Lung (tissue), 12 donors: ENCODE results near the gene KCNMA1. TPM values are rescaled to one million over a fixed set of nuclear protein-coding genes. Genes with fewer than 3 reads are reported as not detected.

Experiments used
- ATAC-seq: fragments of 200-7000 bp; cut with Tn5 transposase; one replicate; pipeline ENCODE4 v1.9.1; 2020; ENCODE audit warnings: moderate number of reproducible peaks; ENCODE audit not compliant: insufficient read depth, low FRiP score
- DNase-seq, 3 donors: peaks; one replicate each; pipeline ENCODE4 v3.0.0-alpha.2; 2013 to 2017
- H3K27ac ChIP-seq, 2 donors: one replicate each; pipeline ENCODE4 v1.5.1; 2013; ENCODE audit warnings: mild to moderate bottlenecking in 2 of 2, moderate library complexity in 2 of 2, control low read depth in 1 of 2, inconsistent platforms in 1 of 2, low read depth in 1 of 2, low read length in 1 of 2
- H3K27me3 ChIP-seq, 3 donors: one replicate each; pipeline ENCODE4 v1.5.1; 2013; ENCODE audit warnings: low read length in 2 of 3; ENCODE audit not compliant: control insufficient read depth in 3 of 3, insufficient read depth in 3 of 3
- H3K36me3 ChIP-seq, 4 donors: one replicate each; pipeline ENCODE4 v1.5.1; 2013; ENCODE audit warnings: low read length in 4 of 4, mild to moderate bottlenecking in 1 of 4, moderate library complexity in 1 of 4; ENCODE audit not compliant: control insufficient read depth in 4 of 4, insufficient read depth in 4 of 4
- H3K4me1 ChIP-seq, 5 donors: one replicate each; pipeline ENCODE4 v1.5.1; 2013; ENCODE audit warnings: low read length in 5 of 5, mild to moderate bottlenecking in 2 of 5, moderate library complexity in 1 of 5; ENCODE audit not compliant: control insufficient read depth in 5 of 5, insufficient read depth in 5 of 5
- H3K4me3 ChIP-seq: one replicate; pipeline ENCODE4 v1.5.1; 2013; ENCODE audit warnings: mild to moderate bottlenecking, control low read depth, moderate library complexity
- H3K9ac ChIP-seq, 2 donors: one replicate each; pipeline ENCODE4 v1.5.1; 2013; ENCODE audit warnings: low read length in 2 of 2, control low read depth in 1 of 2; ENCODE audit not compliant: insufficient read depth in 1 of 2
- H3K9me3 ChIP-seq, 4 donors: one replicate each; pipeline ENCODE4 v1.5.1; 2013; ENCODE audit warnings: low read length in 3 of 4, mild to moderate bottlenecking in 1 of 4, moderate library complexity in 1 of 4; ENCODE audit not compliant: control insufficient read depth in 4 of 4, insufficient read depth in 3 of 4
- CTCF ChIP-seq: IDR thresholded peaks from 2 replicates; pipeline ENCODE4 v1.5.1; 2012; ENCODE audit warnings: mild to moderate bottlenecking; ENCODE audit errors: control extremely low read depth, extremely low read depth
- WGBS, 2 donors: extraction: QIAGEN DNeasy Blood & Tissue Kit; methylation state at CpG; one replicate each; pipeline ENCODE4 v1.1.7; 2013; 5-methylcytosine and 5-hydroxymethylcytosine counted together
- polyA plus RNA-seq, 2 donors: library from polyadenylated mRNA; stranded (reverse); fragments of 200-250 nt; gene quantifications; one replicate each; pipeline ENCODE4 v1.2.1, GENCODE V29; 2013
- total RNA-seq, 2 donors: library from RNA; depleted of rRNA in 1 of 2; stranded (reverse); fragments of >200 nt in 1 of 2; gene quantifications; one replicate each; pipeline ENCODE4 v1.2.1, GENCODE V29; 2014 to 2021
- donor health status: control.
- donor health status: control.
- donor health status: Bipolar disorder and iron deficiency.
- donor health status: healthy.
- donor health status: DM: yes; HTN: yes; CAD: no.

Gene KCNMA1
- total and polyA plus RNA-seq, 4 donors = 3.8 to 13.0 (median 5.5) TPM

GRCh38 chr10:77156406-77156879, 481.2 kb downstream of the KCNMA1 start:
- Histone ChIP-seq H3K4me3 (no peak overlapping the region), H3K36me3 (no peaks in the 10 kb centered on the region), H3K27me3 (no peaks in the 10 kb centered on the region), H3K4me1 (no peaks in the 10 kb centered on the region), H3K27ac (no peak overlapping the region), H3K9me3 (no peaks in the 10 kb centered on the region), H3K9ac (no peak overlapping the region)
- WGBS, 2 donors = 65 to 72% methylated on average over 5 of the region's 5 CpGs
- ATAC-seq (no peak), DNase-seq (no peak)
- no peak for TF ChIP-seq CTCF

GRCh38 chr10:77152256-77152655, 485.4 kb downstream of the KCNMA1 start:
- Histone ChIP-seq H3K4me1 (no peaks in the 10 kb centered on the region), H3K27me3 (peaks cover 0 to 5% (median 0%) of the 10 kb centered on the region in 3 donors), H3K4me3 (no peak overlapping the region), H3K9ac (no peak overlapping the region), H3K9me3 (no peaks in the 10 kb centered on the region), H3K27ac (no peak overlapping the region), H3K36me3 (no peaks in the 10 kb centered on the region)
- WGBS, 2 donors = 77 to 84% methylated on average over 1 of the region's 1 CpG
- no peak for ATAC-seq
- no peak for DNase-seq
- TF ChIP-seq CTCF = no peak

- ATAC-seq = no peak
- H3K9me3 ChIP-seq = no peaks in the 10 kb centered on the region
- peaks cover 0 to 5% (median 0%) of the 10 kb centered on the region in 3 donors for H3K27me3 ChIP-seq
- H3K4me3 ChIP-seq = no peak overlapping the region
- H3K9ac ChIP-seq = no peak overlapping the region
- DNase-seq = no peak
- TF ChIP-seq CTCF = no peak
- no peak overlapping the region for H3K27ac ChIP-seq
- H3K36me3 ChIP-seq = no peaks in the 10 kb centered on the region
- WGBS, 2 donors = 96 to 100% methylated on average over 1 of the region's 1 CpG
- H3K4me1 ChIP-seq = no peaks in the 10 kb centered on the region
These were observed 486.2 kb downstream of the KCNMA1 start for GRCh38 chr10:77151408-77151807.

GRCh38 chr10:77149706-77150105, 487.9 kb downstream of the KCNMA1 start:
- H3K27ac ChIP-seq = no peak overlapping the region
- TF ChIP-seq CTCF = no peak
- DNase-seq = no peak
- no peak overlapping the region for H3K4me3 ChIP-seq
- ATAC-seq = no peak
- no peak overlapping the region for H3K9ac ChIP-seq
- no peaks in the 10 kb centered on the region for H3K4me1 ChIP-seq
- H3K9me3 ChIP-seq = peaks cover 0 to 1% (median 0%) of the 10 kb centered on the region in 4 donors
- H3K27me3 ChIP-seq = peaks cover 0 to 5% (median 0%) of the 10 kb centered on the region in 3 donors
- no peaks in the 10 kb centered on the region for H3K36me3 ChIP-seq
- WGBS, 2 donors = 87 to 94% methylated on average over 2 of the region's 2 CpGs
